Lung (tissue), 12 donors: Measurements from ENCODE around the gene SNED1. TPM values are rescaled to one million over a fixed set of nuclear protein-coding genes. Genes with fewer than 3 reads are reported as not detected.

Source experiments
- ATAC-seq: fragments of 200-7000 bp; cut with Tn5 transposase; one replicate; pipeline ENCODE4 v1.9.1; 2020; ENCODE audit warnings: moderate number of reproducible peaks; ENCODE audit not compliant: insufficient read depth, low FRiP score
- DNase-seq, 3 donors: peaks; one replicate each; pipeline ENCODE4 v3.0.0-alpha.2; 2013 to 2017
- H3K27ac ChIP-seq, 2 donors: one replicate each; pipeline ENCODE4 v1.5.1; 2013; ENCODE audit warnings: mild to moderate bottlenecking in 2 of 2, moderate library complexity in 2 of 2, control low read depth in 1 of 2, inconsistent platforms in 1 of 2, low read depth in 1 of 2, low read length in 1 of 2
- H3K27me3 ChIP-seq, 3 donors: one replicate each; pipeline ENCODE4 v1.5.1; 2013; ENCODE audit warnings: low read length in 2 of 3; ENCODE audit not compliant: control insufficient read depth in 3 of 3, insufficient read depth in 3 of 3
- H3K36me3 ChIP-seq, 4 donors: one replicate each; pipeline ENCODE4 v1.5.1; 2013; ENCODE audit warnings: low read length in 4 of 4, mild to moderate bottlenecking in 1 of 4, moderate library complexity in 1 of 4; ENCODE audit not compliant: control insufficient read depth in 4 of 4, insufficient read depth in 4 of 4
- H3K4me1 ChIP-seq, 5 donors: one replicate each; pipeline ENCODE4 v1.5.1; 2013; ENCODE audit warnings: low read length in 5 of 5, mild to moderate bottlenecking in 2 of 5, moderate library complexity in 1 of 5; ENCODE audit not compliant: control insufficient read depth in 5 of 5, insufficient read depth in 5 of 5
- H3K4me3 ChIP-seq: one replicate; pipeline ENCODE4 v1.5.1; 2013; ENCODE audit warnings: mild to moderate bottlenecking, control low read depth, moderate library complexity
- H3K9ac ChIP-seq, 2 donors: one replicate each; pipeline ENCODE4 v1.5.1; 2013; ENCODE audit warnings: low read length in 2 of 2, control low read depth in 1 of 2; ENCODE audit not compliant: insufficient read depth in 1 of 2
- H3K9me3 ChIP-seq, 4 donors: one replicate each; pipeline ENCODE4 v1.5.1; 2013; ENCODE audit warnings: low read length in 3 of 4, mild to moderate bottlenecking in 1 of 4, moderate library complexity in 1 of 4; ENCODE audit not compliant: control insufficient read depth in 4 of 4, insufficient read depth in 3 of 4
- WGBS, 2 donors: extraction: QIAGEN DNeasy Blood & Tissue Kit; methylation state at CpG; one replicate each; pipeline ENCODE4 v1.1.7; 2013; 5-methylcytosine and 5-hydroxymethylcytosine counted together
- polyA plus RNA-seq, 2 donors: library from polyadenylated mRNA; stranded (reverse); fragments of 200-250 nt; gene quantifications; one replicate each; pipeline ENCODE4 v1.2.1, GENCODE V29; 2013
- total RNA-seq, 2 donors: library from RNA; depleted of rRNA in 1 of 2; stranded (reverse); fragments of >200 nt in 1 of 2; gene quantifications; one replicate each; pipeline ENCODE4 v1.2.1, GENCODE V29; 2014 to 2021
- TF ChIP-seq, protein P1 (sequence below): IDR thresholded peaks from 2 replicates; pipeline ENCODE4 v1.5.1; 2012; ENCODE audit warnings: mild to moderate bottlenecking; ENCODE audit errors: control extremely low read depth, extremely low read depth
- donor health status: control.
- donor health status: control.
- donor health status: Bipolar disorder and iron deficiency.
- donor health status: healthy.
- donor health status: DM: yes; HTN: yes; CAD: no.

SNED1 gene
- total and polyA plus RNA-seq, 4 donors = 5.9 to 74.6 (median 34.7) TPM

DNA sequence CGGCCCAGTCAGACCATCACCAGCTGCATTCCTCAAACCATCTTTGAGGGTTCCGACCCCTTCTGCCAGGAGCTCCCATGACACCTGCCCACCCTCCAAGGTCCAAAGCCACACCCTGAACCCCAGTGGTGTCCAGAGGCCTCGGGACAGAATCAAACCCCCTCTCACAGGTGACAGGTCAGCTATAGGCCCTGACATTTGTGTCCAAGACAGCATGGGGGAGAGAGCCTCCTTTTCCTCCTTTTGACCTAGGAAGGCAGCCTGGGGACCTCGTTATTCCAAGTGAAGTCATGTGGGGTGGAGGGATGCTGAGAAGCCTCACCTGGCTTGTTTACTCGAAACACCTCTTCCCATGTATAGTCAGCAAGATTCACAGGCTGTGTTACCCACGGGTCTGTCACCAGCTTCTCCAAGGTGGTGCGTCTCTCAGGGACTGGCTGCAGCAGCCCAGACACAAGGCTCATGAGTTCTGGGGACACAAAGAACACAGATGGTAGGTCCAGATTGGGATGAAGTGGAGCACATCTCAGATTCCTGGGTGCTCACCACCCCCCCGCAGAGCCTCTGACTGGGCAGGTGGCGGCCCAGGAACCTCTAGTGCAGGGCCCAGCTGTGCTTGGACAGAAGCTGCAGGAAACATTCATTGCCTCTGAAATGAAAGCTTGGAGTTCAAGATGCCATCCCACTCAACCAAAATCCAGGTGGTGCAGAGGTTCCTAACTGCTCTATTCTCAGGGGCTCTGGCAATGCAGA lies 108.8 kb downstream of the SNED1 start:
- Histone ChIP-seq H3K27ac (no peak overlapping the region), H3K4me3 (no peak overlapping the region), H3K9me3 (no peaks in the 10 kb centered on the region), H3K27me3 (no peaks in the 10 kb centered on the region), H3K9ac (no peak overlapping the region), H3K36me3 (peaks cover 0 to 1% (median 0%) of the 10 kb centered on the region in 4 donors), H3K4me1 (peaks cover 0 to 11% (median 3%) of the 10 kb centered on the region in 5 donors)
- DNase-seq (no peak), ATAC-seq (no peak)
- TF ChIP-seq, protein P1, sequence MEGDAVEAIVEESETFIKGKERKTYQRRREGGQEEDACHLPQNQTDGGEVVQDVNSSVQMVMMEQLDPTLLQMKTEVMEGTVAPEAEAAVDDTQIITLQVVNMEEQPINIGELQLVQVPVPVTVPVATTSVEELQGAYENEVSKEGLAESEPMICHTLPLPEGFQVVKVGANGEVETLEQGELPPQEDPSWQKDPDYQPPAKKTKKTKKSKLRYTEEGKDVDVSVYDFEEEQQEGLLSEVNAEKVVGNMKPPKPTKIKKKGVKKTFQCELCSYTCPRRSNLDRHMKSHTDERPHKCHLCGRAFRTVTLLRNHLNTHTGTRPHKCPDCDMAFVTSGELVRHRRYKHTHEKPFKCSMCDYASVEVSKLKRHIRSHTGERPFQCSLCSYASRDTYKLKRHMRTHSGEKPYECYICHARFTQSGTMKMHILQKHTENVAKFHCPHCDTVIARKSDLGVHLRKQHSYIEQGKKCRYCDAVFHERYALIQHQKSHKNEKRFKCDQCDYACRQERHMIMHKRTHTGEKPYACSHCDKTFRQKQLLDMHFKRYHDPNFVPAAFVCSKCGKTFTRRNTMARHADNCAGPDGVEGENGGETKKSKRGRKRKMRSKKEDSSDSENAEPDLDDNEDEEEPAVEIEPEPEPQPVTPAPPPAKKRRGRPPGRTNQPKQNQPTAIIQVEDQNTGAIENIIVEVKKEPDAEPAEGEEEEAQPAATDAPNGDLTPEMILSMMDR = no peak
- WGBS, 2 donors = 96% methylated on average over 9 of the region's 9 CpGs

DNA sequence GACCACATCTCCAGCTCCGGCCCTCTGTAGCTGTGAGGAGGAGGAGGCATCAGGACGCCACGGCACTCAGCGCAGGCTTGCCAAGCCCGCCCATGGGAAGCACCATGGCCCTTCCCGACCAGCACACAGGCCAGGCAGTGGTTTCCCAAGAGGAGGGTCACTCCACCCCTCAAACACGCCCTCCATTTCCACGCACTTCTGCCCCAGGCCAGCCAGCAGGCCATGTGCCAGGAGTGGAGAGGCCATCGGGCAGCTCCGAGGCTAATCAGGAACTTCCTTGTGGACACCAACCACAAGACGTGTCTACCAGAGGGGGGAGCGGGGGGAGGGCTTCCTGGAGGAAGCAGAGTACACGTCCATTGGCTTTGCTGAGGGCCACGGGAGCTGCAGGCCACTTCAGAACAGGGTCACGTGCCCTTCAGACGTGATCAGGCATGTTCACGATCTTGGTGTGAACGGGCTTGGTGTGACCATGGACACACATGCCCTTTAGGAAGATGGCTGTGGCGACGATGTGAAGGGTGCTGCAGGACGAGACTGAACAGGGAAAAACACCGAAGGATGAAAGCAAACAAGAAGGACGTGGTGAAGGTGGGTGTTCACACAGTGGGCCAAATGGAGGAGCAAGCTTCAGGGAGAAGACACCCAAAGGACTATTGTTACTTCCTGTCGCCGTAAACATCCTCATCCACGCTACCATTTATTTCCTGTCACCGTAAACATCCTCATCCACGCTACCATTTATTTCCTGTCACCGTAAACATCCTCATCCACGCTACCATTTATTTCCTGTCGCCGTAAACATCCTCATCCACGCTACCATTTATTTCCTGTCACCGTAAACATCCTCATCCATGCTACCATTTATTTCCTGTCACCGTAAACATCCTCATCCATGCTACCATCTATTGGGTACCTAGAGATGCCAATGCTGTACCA lies 110.1 kb downstream of the SNED1 start:
- ATAC-seq = no peak
- WGBS, 2 donors = 61 to 66% methylated on average over 35 of the region's 35 CpGs

DNA sequence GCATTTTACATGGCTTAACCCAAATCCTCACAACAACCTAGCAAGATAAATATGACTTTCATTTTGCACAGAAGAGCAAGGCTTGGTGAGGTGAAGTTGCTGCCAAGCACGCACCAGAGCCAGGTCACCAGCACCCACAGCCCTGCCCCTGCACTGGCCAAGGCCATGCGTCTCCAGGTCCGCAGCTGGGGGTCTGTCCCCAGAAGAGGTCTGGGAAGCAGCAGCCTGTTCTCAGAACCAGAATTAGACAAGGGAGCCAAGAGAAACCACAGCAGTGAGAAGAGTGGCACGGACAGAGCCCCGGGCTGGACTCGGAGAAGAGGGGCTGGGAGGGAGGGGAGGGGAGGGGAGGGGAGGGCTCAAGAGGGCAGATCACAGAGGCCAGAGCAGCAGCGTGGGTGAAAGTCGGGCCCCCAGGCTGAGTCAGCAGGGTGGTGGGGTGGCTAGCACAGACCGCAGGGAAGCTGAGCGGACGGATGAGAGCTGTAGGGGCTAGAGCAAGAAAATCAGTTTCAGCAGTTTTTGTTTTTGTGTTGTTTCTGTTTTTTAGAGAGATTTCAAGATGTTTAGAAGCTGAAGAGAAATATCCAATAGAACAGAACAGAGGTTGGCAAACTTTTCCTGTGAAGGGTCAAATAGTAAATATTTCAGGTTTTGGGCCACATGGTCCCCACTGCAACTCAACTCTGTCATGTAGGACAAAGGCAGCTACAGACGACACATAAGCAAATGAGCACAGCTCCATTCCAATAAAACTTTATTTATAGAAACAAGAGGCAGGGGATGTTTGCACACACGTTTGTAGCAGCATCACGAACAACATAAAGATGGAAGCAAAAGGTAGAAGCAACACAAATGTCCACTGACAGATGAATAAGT lies 111.0 kb downstream of the SNED1 start:
- Histone ChIP-seq H3K9ac (no peak overlapping the region), H3K36me3 (peaks cover 0 to 6% (median 0%) of the 10 kb centered on the region in 4 donors), H3K27me3 (no peaks in the 10 kb centered on the region), H3K27ac (peak overlapping the region in 1 of 2 donors; percentile 66), H3K4me1 (peaks cover 0 to 11% (median 0%) of the 10 kb centered on the region in 5 donors), H3K4me3 (no peak overlapping the region), H3K9me3 (no peaks in the 10 kb centered on the region)
- ATAC-seq (no peak), DNase-seq (no peak)
- TF ChIP-seq, protein P1 = no peak
- 82 to 89% methylated on average over 14 of the region's 14 CpGs for WGBS, 2 donors

More for the DNA sequence above, 110.1 kb downstream of the SNED1 start:
- H3K9ac ChIP-seq = no peak overlapping the region
- TF ChIP-seq, protein P1 = no peak
- no peak for DNase-seq
- no peaks in the 10 kb centered on the region for H3K27me3 ChIP-seq
- peaks cover 0 to 3% (median 0%) of the 10 kb centered on the region in 4 donors for H3K36me3 ChIP-seq
- no peaks in the 10 kb centered on the region for H3K9me3 ChIP-seq
- H3K4me3 ChIP-seq = no peak overlapping the region
- peaks cover 0 to 11% (median 0%) of the 10 kb centered on the region in 5 donors for H3K4me1 ChIP-seq
- H3K27ac ChIP-seq = peak overlapping the region in 1 of 2 donors; percentile 50
